Panc1 (cell line): ENCODE data around the gene TXK.

Source experiments
- CTCF ChIP-seq: fragments of 450-650 bp; IDR thresholded peaks from 2 replicates; pipeline ENCODE4 v1.5.1; 2017; ENCODE audit warnings: mild to moderate bottlenecking
- REST ChIP-seq, 2 experiments: IDR thresholded peaks; 2 replicates each; pipeline ENCODE4 v1.6.1; 2011 to 2012; ENCODE audit warnings: low read depth in 2 of 2, control low read depth in 1 of 2, low read length in 1 of 2, mild to moderate bottlenecking in 1 of 2, moderate library complexity in 1 of 2; ENCODE audit not compliant: insufficient read depth in 1 of 2
- TCF7L2 ChIP-seq: IDR thresholded peaks from 2 replicates; pipeline ENCODE4 v1.6.1; 2011; ENCODE audit warnings: mild to moderate bottlenecking, low read depth, low read length, inconsistent platforms

GRCh38 chr4:48022192-48022799, 111.8 kb downstream of the TXK start:
- TF ChIP-seq REST (IDR thresholded peaks at IDR 0.05; ENCODE audit: insufficient read depth in 1 of 2, low read depth in 2 of 2, low read length in 1 of 2) (no peak), CTCF (no peak), TCF7L2 (no peak)
